ENCODE data around the gene GTF2A1L.

DNA sequence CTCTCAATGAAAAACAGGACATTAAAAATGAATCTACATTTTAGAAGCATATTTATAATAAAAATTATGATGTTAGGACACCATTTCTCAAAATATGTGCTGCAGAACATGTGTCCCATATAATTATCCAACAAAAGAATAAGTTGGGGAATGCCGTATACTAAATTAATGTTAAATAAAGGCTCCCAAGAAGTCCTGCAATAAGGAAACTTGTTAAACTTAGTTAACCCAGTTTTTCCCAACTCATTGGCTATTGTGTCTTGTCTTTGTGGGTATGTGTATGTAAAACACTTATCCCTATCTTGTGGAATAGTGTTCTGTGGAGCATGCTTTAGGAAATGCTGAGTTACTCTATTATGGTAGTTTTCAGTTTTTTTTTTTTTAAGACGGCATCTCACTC is 25.6 kb upstream of the GTF2A1L start:
- TF ChIP-seq CTCF (IDR thresholded peaks at IDR 0.05) (no peak), POLR2AphosphoS5 (IDR thresholded peaks at IDR 0.05) (no peak)
